ENCODE measurements around the gene PRDM15. TPM values are rescaled to one million over a fixed set of nuclear protein-coding genes. Genes with fewer than 3 reads are reported as not detected.

Gene PRDM15
- total and polyA plus RNA-seq, 2 donors (not counting 3 experiments of a cell fraction or from before 2014, with no cell fraction given), result 11.8 to 12.9 TPM

GRCh38 chr21:41892726-41893125, 13.6 kb upstream of the PRDM15 start:
- CTCF ChIA-PET, result no interaction called here
- no TSS peak for BruUV-seq (replicated peaks)

More at GRCh38 chr21:41892726-41893125, 13.6 kb upstream of the PRDM15 start:
- no peaks in the 10 kb centered on the region for H3K27me3 ChIP-seq (ENCODE audit: control insufficient read depth in 2 of 2, insufficient read depth in 2 of 2, low read length in 2 of 2)
- H3K79me2 ChIP-seq (ENCODE audit: control insufficient read depth, insufficient read depth, low read length), result no peaks in the 10 kb centered on the region
- FAIRE-seq, result no peak
- no peak overlapping the region for H3K4me2 ChIP-seq (ENCODE audit: insufficient read depth, low read length)
- TF ChIP-seq POLR2A (IDR thresholded peaks at IDR 0.05; ENCODE audit: low read depth, low read length) (no peak), MAX (IDR thresholded peaks at IDR 0.05; ENCODE audit: insufficient read depth, insufficient read length) (no peak), CTCF (IDR thresholded peaks at IDR 0.05; ENCODE audit: extremely low read depth in 1 of 2, insufficient read depth in 1 of 2, low read depth in 1 of 2, low read length in 2 of 2) (no peak), POLR2AphosphoS5 (IDR thresholded peaks at IDR 0.05; ENCODE audit: insufficient read depth, low read depth, low read length) (no peak), EZH2 (IDR thresholded peaks at IDR 0.05; ENCODE audit: borderline replicate concordance, low read depth, low read length, severe bottlenecking) (no peak), JUN (IDR thresholded peaks at IDR 0.05; ENCODE audit: borderline replicate concordance, insufficient read depth, insufficient read length, low read depth) (no peak), FOS (IDR thresholded peaks at IDR 0.05; ENCODE audit: borderline replicate concordance, insufficient read depth, low read length) (no peak)
- H3K9me1 ChIP-seq (replicated peaks; ENCODE audit: control insufficient read depth, extremely low read depth, insufficient read depth, low read length), result no peaks in the 10 kb centered on the region
- no peak overlapping the region for H2AFZ ChIP-seq (ENCODE audit: low read depth, low read length)
- H3K36me3 ChIP-seq (ENCODE audit: control insufficient read depth in 2 of 2, extremely low read depth in 1 of 2, insufficient read depth in 2 of 2, low read length in 2 of 2), result peaks cover 0 to 13% of the 10 kb centered on the region in 2 experiments
- H3K27ac ChIP-seq (ENCODE audit: insufficient read depth, low read depth, low read length), result no peak overlapping the region
- dilution Hi-C loops (cut with MboI; ENCODE audit: extremely low pct_ligation_motif_present, low sequenced_read_pairs), result no loop called here
- H3K4me3 ChIP-seq (replicated peaks in 1 of 3; ENCODE audit: insufficient read depth in 1 of 3, low read depth in 1 of 3, low read length in 3 of 3), result no peak overlapping the region
- intact Hi-C loops (cut with micrococcal nuclease), result no loop called here
- peaks cover 18% of the 10 kb centered on the region for H3K4me1 ChIP-seq (ENCODE audit: control insufficient read depth, extremely low read depth, insufficient read depth, low read length)
- no peak for DNase-seq (ENCODE audit: low read depth, low spot score)
- POLR2A ChIA-PET, result no interaction called here
- no peaks in the 10 kb centered on the region for H4K20me1 ChIP-seq (replicated peaks; ENCODE audit: control insufficient read depth, extremely low read depth, insufficient read depth, low read length)
- no peak overlapping the region for H3K9ac ChIP-seq (replicated peaks; ENCODE audit: extremely low read depth, insufficient read depth, low read length)
- no peaks in the 10 kb centered on the region for H3K9me3 ChIP-seq (replicated peaks; ENCODE audit: control insufficient read depth, insufficient read depth, low read length)
